GM12873 (cell line): Measurements from ENCODE around the gene LRP1B.

Experiments
- TF ChIP-seq, protein P1 (sequence below): IDR thresholded peaks from 2 replicates; pipeline ENCODE4 v1.5.1; 2012; ENCODE audit warnings: low read depth, mild to moderate bottlenecking, moderate library complexity, low read length, control low read depth; ENCODE audit not compliant: insufficient read depth; ENCODE audit errors: missing control alignments

The LRP1B gene

GRCh38 chr2:141610564-141611175 is 520.1 kb downstream of the LRP1B start:
- TF ChIP-seq, protein P1, sequence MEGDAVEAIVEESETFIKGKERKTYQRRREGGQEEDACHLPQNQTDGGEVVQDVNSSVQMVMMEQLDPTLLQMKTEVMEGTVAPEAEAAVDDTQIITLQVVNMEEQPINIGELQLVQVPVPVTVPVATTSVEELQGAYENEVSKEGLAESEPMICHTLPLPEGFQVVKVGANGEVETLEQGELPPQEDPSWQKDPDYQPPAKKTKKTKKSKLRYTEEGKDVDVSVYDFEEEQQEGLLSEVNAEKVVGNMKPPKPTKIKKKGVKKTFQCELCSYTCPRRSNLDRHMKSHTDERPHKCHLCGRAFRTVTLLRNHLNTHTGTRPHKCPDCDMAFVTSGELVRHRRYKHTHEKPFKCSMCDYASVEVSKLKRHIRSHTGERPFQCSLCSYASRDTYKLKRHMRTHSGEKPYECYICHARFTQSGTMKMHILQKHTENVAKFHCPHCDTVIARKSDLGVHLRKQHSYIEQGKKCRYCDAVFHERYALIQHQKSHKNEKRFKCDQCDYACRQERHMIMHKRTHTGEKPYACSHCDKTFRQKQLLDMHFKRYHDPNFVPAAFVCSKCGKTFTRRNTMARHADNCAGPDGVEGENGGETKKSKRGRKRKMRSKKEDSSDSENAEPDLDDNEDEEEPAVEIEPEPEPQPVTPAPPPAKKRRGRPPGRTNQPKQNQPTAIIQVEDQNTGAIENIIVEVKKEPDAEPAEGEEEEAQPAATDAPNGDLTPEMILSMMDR, result no peak

DNA sequence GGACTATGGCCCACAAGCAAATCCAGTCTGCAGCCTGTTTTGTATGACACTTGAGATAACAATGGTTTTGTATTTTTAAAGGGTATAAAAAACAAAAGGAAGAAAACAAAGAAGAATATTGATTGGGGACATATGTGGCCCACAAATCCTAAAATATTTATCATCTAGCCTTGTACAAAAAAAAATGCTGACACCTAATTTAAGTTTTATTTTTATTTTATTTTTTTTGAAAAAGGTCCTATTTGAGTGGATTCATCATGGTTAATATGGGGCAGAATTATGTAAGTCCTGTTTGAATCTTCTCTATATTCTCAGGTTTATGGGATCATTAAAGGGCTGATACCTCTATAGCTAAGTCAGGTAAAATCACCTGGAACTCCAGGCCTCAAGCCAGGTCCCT is 525.7 kb downstream of the LRP1B start:
- TF ChIP-seq, protein P1, result no peak

DNA sequence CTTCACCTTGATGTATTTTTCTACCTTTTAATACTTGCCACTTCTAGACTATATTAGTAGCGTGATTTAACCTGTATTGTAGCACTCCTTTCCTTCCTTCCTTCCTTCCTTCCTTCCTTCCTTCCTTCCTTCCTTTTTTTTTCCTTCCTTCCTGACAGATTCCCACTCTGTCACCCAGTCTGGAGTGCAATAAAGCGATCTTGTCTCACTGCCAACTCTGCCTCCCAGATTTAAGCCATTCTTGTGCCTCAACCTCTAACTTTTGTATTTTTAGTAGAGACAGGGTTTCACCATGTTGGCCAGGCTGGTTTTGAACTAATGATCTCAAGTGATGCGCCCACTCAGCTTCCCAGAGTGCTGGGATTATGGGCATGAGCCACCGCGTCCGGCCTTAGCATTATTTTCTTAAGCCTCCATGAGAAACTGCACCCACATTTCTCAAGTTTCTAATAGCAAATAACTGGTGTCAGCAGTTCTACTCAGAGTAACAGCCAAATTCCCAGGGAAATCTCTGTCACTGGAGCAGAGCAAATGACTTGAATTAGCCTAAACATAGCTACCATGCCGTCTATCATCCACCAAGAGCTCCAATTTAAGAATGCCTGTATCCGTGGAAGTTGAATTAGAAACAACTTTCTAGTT is 529.2 kb downstream of the LRP1B start:
- TF ChIP-seq, protein P1, result no peak

GRCh38 chr2:141599721-141600120 is 531.1 kb downstream of the LRP1B start:
- TF ChIP-seq, protein P1, result no peak

DNA sequence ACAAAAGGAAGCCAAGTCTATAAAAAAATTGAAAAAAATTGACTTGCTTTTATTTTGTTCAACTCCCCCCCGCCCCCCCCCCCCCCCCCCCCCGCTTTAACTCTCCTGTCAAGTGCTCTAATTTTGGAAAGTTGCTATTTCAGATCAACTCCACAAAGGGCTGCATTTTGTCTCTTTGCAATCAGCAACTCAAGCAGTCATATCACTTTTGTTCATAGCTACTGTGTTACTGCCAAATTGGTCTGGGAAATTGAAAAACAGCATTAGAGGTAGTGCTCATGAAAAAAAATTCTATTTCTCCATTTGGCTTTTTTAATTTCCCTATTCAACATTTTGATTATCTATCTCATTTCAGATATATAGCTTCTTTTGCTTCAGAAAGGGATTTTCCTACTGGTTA is 531.8 kb downstream of the LRP1B start:
- TF ChIP-seq, protein P1, result no peak

GRCh38 chr2:141595316-141595920 is 535.4 kb downstream of the LRP1B start:
- TF ChIP-seq, protein P1, result no peak

DNA sequence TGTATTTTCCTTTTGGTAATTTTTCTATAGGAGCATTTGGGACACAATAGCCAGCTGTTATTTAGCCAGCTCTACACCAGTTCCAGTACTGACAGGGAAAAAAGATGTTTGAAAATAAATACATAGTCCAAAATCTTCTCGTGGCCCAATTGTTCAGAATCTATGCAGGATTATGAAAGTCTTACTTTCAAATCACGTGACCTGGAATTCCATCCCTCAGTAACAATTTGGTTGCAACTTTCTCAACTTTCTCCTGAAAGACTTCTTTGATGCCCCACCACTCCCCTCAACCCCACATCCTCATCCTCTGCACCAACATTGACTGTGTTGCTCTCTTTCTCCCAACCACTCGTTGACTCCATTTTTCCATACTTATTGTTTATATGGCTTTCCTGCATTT is 539.0 kb downstream of the LRP1B start:
- TF ChIP-seq, protein P1, result no peak
